ENCODE results near the gene WNT7B.

Gene WNT7B

DNA sequence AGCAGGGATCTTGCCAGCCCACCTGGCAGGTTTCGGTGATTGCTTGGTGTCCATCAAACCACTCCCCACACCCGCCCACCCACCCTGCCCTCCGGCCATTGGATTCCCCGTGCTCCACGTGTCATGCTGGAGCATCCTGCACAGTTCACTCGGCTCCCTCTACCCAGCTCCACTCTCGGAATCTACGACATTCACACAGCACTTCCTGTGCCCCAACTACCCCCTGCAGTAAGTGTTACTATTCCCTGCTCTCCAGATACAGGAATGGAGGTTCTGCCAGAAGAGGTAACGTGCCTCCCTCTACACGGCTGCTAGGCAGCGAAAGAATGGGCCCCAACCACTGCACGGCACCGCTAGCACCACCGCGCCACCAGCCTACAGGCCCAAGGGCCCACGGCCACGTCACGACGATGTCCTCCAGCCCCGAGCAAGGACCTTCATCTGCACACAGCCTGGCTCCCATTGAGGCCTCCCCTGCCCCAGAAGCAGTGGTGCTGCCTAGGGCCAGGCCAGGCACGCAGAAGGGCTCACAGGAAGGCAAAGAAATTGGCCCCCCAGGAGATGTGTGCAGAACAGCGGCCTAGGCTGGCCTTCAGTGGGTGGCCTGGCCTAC is 27.6 kb downstream of the WNT7B start:
- DNase-seq = no peak

DNA sequence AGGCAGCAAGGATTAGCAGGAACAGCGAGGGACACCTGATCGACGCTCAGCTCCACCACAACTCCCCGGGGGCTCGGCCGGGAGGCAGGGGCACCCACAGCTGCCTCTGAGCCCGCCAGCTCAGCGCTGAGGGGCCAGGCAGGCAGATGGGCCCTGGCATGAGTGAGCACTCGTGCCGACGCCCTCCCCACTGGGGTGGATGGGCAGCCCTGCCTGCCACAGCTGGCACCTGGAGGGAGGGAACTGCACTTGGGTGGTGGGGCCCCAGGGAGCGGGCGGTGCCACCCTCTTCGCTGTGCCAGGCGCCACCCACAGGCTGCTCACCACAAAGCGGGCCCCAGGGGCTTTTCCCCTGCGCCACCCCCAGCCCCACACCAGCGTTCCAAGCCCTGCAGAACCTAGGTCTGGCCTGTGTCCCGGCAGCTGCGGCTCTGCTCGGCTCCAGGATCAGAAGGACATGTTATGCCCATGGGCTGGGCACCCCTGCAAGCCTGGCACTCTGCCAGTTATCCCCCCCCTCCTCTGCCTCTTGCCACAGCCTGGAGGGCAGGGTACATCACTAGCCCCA is 28.8 kb downstream of the WNT7B start:
- no peak for DNase-seq

DNA sequence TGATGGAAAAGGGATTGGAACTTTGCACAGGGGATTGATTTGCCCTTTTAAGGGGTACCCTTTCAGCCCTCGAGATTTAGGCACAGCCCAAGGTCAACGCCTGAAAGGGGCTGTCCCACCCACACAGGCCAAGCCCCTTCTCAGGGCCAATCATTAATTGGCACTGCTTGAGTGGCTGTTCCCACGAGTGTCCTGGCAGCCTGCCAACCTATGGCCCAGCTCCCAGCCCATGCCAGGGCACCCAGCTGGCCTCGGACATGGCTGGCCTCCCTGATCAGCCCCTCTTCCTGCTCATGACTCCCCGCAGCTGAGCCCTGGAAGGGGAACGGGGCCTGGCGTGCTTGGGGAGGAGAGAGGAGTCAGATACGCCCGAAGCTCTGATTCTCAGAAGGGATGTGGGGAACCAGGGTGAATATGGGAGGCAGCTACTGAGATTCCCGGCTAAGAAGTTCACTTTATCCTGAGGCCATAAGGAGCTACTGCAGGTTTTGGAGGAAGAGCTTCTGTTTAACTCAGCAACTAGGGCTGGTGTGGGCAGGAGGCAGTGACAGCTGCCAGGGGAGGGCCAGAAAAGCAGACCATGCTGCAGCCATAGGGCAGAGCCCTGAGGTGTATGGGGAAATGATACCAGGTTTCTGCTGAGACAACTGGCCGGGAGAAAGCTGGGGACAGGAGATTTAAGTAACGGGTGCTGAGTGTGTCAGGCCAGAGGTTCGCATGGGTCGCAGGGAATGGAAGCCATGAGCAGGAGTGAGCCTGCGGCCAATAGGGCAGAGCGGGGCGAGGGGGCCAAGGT is 30.0 kb downstream of the WNT7B start:
- no peak for DNase-seq

DNA sequence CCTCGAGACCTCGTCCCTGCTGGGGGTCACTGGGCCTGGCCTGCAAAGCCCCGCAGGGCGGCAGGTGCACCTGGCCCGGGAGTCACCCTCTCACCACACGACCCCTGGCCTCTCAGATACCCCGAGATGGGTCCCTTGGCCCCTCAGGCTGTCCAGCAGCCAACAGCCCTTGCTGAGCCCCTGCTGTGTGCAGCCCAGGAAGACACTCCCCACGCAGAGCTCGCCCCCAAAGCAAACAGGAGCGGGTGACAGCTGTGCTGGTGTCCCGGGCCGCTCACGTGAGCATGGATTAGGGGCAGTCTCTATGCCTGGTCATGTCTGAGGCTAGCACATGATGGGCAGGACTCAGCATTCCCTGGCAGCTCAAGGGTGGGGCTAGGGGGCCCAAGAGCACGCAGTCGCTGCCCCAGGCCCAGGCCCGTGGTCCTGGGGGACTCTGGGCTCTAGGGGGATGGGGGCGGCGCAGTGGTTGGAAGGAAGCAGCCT is 31.3 kb downstream of the WNT7B start:
- DNase-seq = no peak

DNA sequence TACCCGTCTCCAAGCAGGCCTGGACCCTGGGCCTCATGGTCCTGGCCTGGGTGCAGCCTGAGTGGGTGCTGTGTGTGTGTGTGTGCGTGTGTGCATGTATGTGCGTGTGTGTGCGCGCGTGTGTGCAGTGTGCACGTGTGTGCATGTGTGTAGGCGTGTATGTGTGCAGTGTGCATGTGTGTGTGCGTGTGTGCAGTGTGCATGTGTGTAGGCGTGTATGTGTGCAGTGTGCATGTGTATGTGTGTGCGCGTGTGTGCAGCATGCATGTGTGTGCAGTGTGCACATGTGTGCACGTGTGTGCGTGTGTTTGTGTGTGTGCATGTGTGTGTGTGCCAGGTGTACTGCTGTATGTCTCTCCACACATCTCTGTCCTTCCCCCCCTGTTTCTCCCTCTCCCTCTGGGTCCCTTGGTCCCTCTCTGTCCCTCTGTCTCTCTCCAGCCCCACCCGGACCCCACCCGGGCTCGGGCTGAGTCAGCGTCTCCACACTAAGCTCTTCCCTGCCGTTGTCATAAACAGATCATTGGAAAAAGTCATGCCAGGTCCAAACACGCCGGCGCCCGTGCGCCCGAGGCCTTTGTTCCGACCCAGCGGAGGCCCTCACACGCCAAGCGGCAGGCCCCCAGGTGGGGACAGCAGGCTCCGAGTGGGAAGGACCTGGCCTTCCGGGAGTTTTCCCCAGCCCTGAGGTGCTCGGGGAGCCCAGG is 34.0 kb downstream of the WNT7B start:
- DNase-seq = no peak

DNA sequence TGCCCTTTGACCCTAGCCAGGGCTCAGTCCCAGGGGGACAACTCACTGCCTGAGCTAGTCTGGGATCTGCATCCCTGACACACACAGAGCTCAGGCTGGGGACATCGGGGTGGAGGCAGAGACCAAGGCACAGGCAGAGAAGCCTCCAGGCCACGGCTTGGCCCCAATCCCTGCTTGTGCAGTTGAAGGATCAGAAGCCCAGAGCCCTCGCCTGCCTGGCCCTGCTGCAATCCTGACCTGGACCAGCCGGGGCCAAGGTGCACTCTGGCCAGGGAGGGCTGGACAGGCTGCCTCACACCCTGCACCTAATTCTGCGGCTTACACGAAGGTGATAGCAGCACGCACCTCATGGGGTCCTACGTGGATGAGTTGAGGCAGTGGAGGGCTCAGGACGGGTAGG is 34.6 kb downstream of the WNT7B start:
- no peak for DNase-seq

DNA sequence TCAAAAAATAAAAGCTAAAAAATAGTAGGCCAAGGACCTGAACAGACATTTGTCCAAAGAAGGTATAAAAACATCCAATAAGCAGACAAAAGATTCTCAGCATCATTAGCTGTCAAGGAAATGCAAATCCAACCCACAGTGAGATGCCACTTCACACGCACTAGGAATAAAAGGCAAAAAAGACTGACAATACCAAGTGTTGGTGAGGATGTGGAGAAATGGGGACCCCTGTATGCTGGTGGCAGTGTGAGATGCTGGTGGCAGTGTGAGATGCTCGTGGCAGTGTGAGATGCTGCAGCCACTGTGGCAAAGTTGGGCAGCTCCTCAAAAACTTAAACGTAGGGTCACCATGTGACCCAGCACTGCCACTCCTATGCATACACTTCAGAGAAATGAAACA is 38.0 kb downstream of the WNT7B start:
- no peak for DNase-seq

DNA sequence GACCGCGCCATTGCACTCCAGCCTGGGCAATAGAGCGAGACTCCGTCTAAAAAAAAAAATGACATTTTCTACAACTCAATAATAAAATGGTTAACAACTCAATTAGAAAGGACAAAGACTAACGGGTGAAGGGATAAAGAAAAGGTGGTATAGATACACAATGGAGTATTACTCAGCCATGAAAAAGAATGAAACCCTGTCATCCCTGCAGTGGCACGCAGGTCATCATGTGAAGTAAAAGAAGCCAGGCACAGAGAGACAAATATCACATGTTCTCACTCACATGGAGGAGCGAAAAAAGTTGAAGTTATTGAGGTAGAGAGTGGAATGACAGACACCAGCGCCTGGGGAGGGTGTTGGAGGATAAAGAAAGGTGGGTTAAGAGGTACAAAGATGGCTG is 39.0 kb downstream of the WNT7B start:
- no peak for DNase-seq

DNA sequence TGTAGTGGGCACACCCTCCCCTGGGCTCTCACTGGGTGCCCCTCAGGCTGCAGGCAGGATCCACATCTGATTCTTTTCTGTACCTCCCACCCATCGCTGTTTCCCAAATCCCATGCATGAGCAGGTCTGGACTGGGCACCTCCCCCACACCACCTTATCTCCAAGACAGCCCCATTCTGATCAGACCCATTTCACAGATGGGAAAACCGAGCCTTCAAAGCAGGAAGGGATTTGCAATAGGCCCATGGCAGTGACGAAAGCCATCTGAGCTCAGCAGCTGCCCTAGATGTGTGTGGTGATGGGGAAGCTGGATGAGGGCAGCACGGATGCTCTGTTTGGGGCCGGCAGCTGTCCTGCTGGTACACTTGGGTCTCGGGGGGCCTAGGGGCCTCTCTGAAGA is 41.4 kb downstream of the WNT7B start:
- DNase-seq = no peak

DNA sequence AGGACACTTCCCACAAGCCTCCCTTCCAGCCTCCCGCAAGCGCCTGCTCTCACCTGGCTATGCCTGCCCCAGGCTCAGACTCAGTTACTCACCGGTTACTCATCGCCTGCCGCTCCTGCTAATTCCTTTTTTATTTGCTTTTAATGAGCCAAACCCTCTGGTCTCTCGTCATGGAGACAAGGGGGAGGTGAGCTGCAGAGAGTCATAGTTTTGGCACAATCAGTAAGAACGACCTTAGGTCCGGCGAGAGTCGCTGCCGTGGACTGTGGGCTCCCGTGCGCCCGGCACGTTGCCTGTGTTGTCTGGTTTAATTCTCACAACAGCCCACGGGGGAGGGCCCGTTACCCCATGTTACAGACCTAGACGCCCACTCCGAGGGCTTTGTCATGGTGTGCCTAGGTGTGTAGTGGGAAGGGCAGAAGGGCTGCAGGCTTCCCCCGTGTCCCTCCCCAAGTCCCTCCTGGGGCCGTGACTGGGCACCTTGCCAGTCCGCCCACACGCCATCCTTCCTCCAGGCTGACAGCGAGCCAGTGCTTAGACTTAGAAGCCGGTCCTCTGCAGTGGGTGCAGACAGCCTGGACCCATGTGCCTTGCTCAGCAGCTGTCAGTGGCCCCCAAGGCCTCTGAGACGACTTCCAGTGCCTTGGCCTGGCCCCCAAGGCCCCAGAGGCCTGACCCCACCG is 42.2 kb downstream of the WNT7B start:
- DNase-seq = no peak

DNA sequence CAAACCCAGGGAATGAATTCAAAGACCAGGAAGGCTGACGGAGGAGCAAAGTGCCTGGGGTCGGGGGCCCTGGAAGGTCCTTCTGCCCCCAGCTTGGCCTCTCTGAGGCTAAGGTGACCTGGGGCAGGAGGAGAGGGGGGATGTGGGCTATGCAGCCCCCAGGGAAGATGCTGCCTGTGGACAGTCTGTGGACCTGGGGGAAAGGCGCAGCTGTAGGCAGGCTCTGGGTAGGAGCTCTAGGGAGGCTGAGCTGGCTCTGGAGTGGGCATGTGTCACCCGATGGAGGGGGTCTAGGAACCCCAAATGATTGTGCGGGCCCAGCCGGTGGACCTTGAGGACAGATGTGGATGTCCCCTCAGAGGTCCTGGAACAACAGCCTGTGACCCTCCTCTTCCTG is 42.8 kb downstream of the WNT7B start:
- DNase-seq = no peak

DNA sequence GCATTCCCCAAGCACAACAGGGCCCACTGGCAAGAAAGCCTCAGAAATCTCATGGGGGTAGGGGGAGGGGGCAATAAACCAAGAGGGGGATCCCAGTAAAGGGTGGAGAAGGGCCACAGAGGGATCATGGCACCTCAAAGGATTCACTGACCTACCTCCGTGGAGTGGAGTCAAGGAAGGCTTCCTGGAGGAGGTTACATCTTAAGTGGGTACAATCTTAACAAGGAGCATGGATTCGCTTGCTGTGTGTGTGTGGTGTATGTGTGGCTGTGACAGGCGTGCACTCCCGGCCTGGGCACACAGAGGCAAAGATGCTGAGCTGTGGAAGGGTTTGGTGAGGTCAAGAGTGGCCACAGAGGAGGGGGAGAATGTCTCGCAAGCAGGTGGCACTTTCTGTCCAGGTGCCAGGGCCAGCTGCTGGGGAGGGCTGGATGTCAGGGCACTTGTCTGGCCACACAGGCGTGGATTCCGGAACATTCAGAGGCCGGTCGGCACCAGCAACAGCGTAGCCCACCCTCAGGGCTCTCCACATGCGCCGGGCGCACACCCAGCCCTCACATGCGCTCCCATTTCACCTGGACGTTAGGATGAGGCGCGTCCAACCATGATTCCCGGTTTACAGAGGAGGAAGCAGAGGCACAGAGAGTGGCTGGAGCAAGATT is 43.3 kb downstream of the WNT7B start:
- DNase-seq = no peak

DNA sequence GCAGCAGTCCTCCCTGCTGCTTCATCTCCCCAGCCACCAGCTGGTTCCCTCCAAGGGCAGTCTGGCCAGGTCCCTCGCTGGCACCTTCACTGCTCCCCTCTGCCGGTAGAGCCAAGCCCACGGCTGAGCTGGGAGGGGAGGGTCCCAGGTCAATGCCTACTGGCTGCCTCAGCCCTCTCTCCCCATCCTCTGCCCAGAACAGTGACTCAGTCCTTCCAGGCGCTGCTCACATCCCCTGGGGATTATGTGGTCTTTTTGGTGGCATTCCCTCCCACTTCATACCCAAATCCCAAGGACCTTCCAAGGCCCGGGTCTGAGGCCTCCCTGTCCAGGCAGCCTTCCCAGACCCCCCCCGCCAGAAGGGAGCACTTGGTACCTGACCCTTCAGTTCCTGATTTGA is 44.9 kb downstream of the WNT7B start:
- no peak for DNase-seq

DNA sequence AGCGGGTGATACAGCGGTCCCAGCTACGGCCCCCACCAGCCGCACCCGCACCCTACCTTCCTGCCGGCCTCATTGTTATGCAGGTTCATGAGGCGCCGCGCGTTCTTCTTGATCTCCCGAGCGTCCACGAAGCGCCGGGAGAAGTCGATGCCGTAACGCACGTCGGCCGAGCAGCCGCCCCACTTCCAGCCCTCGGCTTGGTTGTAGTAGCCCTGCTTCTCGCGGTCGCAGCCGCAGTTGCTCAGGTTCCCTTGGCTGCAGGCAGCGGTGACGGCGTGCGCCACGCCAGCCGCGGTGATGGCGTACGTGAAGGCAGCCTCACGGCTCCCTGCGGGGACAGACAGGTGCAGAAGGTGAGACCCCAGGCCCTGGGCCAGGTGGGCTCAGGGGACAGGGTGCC is 45.9 kb downstream of the WNT7B start:
- no peak for DNase-seq

DNA sequence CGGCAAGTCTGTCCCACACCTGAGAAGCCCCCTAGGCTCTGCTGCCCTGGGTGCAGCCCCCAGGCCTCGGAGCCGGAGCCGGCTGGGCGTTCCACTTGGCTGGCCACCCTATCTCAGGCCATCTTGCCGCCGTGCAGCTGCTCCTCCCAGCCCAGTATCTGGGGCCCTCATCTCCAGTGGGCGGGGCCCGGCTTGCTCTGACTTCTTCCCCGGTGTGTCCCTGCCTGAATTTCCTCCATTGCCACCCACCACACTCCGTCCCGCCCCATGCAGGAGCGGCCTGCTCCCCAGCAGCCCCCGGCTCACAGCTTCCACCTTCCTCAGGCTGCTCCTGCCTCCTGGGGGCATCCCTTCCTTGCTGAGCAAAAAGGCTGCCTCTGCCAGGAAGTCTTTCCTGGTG is 46.6 kb downstream of the WNT7B start:
- no peak for DNase-seq

DNA sequence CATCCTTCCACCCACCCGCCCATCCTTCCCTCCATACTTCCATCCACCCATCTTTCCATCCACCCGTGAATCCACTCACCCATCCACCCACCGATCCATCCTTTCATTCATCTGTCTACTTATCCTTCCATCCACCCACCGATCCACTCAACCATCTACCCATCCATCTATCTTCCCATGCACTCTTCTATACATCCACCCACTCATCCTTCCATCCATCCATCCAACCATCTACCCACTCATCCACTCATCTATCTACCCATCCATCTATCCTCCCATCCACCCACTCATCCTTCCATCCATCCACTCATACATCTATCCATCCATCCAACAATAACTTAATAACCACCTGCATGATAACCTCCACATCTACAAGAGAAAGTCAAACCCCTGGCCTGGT is 47.3 kb downstream of the WNT7B start:
- DNase-seq = no peak

DNA sequence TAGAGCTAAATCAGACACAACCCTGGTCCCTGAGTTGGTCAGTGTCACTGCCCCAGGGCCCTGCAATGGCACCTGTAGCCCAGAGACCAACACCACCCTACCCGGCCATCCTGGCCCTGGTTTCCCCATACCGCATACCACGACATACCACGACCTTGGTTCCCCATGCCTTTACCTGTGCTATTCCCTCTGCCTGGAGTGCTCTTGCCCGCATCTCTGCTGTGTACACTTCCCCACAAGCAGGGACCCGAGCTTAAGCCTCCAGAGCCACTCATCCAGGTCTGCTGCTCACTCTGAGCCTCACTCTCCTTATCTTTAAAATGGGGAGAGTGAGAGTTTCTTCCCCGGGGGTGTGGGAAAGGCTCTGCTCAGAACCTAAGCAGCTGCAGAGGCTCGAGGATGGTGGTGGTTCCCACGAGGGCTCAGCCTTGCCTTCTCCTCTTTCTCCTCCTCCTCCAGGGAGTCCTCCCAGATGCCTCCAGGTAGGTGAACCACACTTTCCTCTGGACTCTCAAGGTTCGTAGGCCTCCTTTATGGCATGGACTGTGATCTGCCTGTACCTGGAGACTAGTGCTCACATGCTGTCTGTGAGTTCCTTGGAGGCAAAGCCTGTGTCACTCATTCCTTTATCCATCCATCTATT is 48.1 kb downstream of the WNT7B start:
- no peak for DNase-seq

DNA sequence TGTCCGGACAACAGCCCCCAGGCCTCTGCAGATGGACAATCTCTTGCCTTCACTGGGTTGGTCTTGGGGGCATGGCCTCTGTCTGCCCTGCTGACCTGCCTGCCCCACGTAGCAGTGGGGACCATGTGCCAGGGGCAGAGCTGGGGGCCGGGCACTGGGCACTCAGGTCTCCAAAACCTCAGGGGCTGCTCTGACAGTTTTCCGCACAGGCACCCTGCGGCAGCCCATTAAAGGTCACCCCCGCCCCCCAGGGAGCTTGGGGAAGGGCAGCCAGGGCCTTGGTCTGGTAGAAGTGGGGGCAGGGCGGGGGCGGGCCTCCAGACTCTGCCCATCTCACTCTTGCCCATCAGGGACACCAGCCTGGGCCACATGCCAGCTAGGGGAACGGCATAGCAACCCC is 49.9 kb downstream of the WNT7B start:
- no peak for DNase-seq

DNA sequence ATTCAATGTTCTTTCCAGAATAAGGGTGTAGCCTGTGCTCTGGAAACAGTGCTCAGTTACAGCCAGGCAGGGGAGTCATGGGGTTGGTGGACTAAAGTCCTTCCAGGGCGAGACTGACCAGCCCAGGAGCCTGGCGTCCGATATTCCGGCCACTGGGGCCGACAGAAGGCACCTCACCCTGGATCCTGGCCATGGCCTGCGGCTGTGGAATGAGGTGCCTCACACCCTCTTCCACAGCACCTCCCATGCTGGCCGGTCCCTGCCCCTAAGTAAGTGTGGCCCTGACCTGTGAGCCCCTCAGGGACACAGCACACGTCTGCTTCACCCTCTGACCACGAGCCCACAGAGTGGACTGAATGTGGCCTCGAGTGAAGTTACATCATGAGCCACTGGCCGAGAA is 50.5 kb downstream of the WNT7B start:
- DNase-seq = no peak

DNA sequence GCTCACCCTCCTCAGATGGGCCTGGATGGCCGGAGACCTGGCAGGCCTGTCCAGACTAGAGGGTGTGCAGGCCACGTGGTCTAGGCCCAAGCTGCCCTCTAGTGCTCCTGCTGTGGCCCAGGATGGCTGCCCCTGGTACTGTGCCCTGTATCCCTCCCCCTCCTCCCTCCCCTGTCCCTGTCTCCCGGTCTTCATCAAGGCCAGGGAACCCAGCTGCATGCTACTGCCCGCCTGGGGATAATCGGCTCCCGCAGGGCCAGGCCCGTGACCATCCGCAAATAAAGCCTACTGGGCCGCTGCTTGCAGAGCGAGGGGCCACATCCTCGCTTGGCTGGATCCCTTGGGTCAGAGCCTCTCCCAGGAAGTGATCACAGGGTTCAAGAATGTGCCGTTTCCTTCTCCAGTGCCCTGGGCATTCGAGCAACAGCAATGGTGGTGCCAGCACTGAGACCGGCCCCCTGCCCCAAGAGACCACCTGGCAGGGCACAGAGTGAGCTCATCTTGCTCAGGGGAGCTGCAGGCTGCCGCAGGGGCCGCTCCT is 51.1 kb downstream of the WNT7B start:
- no peak for DNase-seq

DNA sequence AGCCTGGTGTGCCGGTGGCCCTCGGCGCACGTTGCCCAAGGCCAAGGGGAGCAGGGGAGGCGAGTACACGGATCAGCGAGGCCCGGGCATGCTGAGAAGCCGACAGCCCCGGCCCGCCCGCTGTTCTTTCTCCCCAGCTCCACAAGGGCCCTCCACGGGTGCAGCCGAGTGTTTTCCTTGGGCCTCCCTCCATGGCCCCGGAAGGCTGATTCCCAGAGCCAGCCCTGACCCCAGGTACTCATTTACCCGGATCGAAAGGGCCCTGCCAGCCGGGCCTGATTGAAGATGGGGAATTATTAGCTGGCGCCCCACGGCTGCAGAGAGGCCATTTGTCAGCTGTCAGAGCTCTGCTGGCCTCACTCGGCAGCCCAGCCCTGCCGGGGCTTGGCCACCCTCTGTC is 53.1 kb downstream of the WNT7B start:
- no peak for DNase-seq

DNA sequence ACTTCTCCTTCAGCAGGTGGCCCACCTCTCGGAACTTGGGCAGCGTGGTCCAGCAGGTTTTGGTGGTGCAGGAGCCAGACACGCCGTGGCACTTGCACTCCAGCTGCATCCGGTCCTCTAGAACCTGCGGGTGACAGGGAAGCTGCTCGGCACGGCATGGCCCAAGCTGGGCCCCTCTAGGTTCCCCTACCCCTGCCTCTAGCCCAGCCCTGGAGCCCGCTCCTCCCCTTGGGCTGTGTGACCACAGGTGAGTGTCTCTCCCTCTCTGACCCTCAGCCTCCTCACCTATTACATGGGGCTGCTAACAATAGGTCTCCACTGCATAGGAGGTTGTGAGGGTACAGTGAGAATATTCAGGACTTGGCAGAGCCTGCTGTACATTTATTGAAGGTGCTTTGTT is 53.8 kb downstream of the WNT7B start:
- DNase-seq = no peak

Measured in CD4-positive, alpha-beta T cell treated with Interleukin-17A for 1 hour (primary cell).